Kidney tubule cell (primary cell): ENCODE measurements around the gene ABCA7.

Source experiments
- DNase-seq: peaks from one replicate; pipeline ENCODE4 v3.0.0-alpha.2; 2018; ENCODE audit warnings: low spot score

Gene ABCA7

GRCh38 chr19:1088416-1089010, 48.6 kb downstream of the ABCA7 start:
- DNase-seq: no peak

GRCh38 chr19:1089126-1089771, 49.3 kb downstream of the ABCA7 start:
- DNase-seq: no peak

GRCh38 chr19:1089891-1090290, 50.0 kb downstream of the ABCA7 start:
- no peak for DNase-seq

DNA sequence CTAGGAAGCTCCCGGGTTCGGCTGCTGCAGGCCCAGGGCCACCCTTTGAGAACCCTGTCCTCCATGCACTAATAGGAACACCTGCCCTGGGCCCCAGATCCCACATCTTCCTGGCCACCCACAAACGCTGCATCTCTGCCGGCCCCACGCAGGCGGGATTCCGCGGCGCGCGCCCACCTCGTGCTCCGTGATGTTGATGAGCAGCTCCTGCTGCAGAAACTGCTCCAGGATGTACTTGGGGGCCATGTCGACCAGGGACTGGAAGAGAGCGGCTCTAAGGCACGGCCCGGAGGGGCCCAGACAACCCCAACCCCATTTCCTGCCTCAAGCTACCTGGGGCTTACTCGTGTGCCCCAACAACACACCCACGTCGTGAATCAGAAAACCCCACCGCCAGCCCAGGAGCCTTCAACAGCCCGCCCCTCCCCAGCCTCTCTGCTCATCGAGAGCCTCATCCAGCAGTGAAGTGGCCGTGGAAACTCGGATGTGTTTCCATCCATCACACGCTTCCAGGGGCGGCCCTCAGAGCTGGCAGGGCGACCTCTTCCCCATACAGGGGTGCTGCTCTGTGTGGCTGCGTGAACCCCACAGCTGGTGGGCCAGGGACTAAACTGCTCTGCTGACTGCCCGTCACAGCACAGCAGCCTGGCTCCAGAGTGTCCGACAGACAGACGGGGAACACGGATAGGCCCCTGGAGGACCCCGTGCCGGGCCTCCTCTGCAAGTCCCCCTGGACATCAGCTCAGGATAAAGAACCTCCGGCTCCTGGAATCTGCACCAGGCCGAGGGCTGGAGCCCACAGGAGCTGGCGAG, 51.0 kb downstream of the ABCA7 start:
- DNase-seq: no peak

- no peak for DNase-seq
Measured at GRCh38 chr19:1091544-1092175, 51.8 kb downstream of the ABCA7 start.

GRCh38 chr19:1093330-1093729, 53.4 kb downstream of the ABCA7 start:
- no peak for DNase-seq

DNA sequence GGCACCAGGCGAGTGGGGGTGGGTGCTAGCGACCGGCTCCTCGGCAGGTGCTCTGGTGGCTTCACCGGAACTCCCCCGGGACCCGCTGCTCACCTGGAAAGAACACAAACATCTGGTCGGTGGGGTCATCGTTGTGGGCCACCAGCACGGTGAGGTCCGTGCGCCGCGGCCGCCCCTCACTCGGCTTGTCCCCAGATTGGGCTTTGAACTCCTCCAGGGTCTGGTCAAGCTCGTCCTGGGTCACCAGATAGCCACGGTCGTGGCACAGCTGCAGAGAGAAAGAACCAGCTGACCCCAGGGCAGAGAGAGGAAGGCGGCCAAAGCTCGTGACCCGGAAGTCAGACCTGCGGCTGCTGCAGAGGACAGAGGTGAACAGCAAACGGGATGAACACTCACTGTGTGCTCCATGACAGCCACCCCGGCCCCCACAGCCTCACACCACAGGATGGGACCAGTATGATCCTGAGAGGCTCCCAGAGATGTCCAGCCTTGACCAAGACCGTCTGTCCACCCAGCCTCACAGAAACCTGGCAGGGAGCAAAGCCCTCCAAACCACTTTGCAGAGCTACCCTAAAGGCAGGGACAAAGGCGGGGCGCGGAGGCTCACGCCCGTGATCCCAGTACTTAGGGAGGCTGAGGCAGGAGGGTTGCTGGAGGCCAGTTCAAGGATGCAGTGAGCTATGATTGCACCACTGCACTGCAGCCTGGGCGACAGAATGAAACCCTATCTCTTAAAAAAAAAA, 54.1 kb downstream of the ABCA7 start:
- no peak for DNase-seq

DNA sequence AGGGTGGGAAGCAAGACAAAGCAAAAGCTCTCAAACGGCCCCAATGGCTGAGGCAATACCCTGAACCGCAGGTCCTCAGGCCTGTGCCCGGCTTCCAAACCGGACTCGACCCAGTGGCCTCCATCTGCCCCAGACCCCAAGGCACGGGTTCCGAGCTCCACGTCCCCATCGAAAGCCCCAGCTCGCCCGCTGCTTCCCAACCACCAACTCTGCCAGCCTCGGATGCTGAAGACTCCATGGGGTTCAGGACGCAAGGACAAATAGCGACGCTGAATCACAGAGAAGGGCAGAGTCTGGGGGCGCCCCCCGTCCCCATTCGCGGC, 54.7 kb downstream of the ABCA7 start:
- DNase-seq: no peak

GRCh38 chr19:1094978-1095701, 55.2 kb downstream of the ABCA7 start, which contains the start of gene POLR2E:
Gene POLR2E, minus strand, starts transcription at chr19:1095375. Its CDS starts 60 bp downstream, at chr19:1095315.
- DNase-seq: peak; percentile 98

DNA sequence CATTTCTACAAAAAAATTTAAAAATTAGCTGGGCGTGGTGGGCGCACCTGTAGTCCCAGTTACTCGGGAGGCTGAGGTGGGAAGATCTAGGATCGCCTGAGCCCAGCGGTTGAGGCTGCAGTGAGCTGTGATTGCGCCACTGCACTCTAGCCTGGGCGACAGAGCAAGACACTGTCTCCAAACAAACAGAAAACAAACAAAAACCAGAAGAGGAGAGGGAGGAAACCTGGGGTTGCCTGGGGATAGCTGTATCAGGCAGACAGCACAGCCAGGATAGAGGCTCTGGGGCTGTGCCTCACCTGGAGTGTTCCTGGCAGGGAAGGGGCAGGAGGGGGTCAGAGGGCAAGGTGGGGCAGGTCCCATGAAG, 57.9 kb downstream of the ABCA7 start:
- no peak for DNase-seq

- DNase-seq: no peak
Measured at GRCh38 chr19:1098177-1099051, 58.5 kb downstream of the ABCA7 start.

DNA sequence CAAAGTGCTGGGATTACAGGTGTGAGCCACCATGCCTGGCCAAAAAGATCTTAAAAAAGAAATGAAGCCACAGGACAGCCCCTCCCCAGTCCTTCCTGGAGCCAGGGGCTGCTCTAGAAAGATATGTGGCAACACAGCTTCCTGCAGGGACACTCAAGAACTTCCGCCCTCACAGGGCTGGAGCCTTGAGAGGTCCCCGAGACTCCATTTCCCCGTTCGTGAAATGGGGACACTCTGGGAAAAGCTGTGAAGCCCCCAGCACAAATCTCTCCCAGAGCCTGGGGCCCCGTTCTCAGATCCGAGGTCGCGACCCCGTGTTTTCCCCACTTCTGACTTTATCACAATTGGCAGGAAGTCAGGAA, 61.4 kb downstream of the ABCA7 start:
- DNase-seq: no peak

DNA sequence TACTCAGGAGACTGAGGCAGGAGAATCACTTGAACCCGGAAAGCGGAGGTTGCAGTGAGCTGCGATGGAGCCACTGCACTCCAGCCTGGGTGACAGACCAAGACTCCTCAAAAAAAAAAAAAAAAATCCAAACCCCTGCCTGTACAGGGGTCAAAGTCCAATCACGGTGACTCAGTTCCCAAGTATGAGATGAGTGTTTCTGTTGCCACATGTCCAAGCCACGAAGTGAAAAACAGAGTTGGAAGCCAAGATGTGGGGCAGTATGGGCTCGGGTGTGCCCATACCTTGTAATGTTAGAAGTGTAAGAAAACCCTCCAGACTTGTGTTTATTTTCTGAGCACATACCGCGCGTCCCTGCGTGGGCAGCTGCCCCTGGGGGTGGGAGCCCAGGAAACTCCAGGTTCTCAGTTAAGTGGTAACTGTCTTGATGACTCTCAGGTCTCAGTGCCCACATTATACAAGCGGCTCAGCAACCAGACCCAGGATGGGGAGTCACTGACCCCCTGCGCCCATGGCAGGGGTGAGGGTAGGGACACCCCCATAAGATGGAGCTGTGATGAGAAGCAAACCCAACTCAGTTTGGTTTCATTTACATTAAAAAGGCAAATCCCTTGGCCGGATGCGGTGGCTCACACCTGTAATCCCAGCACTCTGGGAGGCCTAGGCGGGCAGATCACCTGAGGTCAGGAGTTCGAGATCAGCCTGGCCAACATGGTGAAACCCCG, 62.7 kb downstream of the ABCA7 start:
- DNase-seq: peak; percentile 99

DNA sequence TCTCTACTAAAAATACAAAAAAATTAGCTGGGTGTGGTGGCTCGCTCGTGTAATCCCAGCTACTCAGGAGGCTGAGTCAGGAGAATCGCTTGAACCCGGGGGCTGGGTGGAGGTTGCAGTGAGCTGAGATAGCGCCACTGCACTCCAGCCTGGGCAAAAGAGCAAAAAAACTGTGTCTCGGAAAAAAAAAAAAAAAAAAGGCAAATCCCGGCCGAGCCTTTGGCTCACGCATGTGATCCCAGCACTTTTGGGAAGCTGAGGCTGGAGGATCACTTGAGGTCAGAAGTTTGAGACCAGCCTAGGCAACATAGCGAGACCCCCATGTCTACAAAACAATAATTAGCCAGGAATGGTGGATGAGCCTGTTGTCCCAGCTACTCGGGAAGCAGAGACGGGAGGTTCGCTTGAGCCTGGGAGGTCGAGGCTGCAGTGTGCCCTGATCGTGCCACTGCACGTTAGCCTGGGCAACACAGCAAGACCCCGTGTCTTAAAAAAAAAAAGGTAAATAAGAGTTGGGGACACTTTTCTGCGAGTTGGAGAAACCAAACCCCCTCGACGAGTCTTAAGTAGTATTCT, 63.3 kb downstream of the ABCA7 start:
- peak; percentile 47 for DNase-seq

- DNase-seq: peak; percentile 99
Measured at GRCh38 chr19:1103708-1104310, 63.9 kb downstream of the ABCA7 start, which contains the start of gene GPX4. Gene GPX4, plus strand, starts transcription at chr19:1103994. Its CDS starts 50 bp downstream, at chr19:1104044.

DNA sequence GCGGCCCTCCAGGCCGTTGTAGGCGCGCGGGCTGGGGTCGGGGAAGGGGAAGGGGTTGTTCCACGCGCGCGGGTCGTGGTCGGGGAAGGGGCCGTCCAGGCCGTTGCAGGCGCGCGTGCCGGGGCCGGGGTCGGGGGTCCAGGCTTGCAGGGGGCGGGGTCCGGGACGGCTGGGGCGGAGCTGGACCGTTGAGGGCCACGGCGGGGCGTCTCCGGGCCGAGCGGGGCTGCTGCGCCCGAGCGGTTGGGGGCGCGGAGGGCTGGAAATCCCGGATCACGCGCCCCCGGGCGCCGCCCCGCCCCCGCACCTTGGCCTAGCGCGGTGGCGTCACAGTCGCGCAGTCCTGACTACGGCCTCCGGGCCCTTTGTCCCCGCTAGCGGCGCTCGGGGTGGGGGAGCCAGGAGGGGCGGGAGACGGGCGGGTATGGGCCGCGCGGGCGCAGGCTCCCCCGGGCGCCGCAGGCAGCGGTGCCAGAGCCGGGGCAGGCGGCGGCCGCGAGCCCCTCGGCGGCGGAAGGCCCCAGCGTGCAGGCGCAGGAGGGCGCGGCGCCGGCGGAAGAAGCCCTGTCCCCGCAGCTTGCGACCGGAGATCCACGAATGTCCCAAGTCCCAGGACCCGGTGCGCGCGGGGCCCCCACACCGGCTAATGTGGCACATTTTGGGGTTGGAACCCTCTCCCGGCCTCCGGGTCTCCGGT, 64.6 kb downstream of the ABCA7 start:
- DNase-seq: peak; percentile 80

DNA sequence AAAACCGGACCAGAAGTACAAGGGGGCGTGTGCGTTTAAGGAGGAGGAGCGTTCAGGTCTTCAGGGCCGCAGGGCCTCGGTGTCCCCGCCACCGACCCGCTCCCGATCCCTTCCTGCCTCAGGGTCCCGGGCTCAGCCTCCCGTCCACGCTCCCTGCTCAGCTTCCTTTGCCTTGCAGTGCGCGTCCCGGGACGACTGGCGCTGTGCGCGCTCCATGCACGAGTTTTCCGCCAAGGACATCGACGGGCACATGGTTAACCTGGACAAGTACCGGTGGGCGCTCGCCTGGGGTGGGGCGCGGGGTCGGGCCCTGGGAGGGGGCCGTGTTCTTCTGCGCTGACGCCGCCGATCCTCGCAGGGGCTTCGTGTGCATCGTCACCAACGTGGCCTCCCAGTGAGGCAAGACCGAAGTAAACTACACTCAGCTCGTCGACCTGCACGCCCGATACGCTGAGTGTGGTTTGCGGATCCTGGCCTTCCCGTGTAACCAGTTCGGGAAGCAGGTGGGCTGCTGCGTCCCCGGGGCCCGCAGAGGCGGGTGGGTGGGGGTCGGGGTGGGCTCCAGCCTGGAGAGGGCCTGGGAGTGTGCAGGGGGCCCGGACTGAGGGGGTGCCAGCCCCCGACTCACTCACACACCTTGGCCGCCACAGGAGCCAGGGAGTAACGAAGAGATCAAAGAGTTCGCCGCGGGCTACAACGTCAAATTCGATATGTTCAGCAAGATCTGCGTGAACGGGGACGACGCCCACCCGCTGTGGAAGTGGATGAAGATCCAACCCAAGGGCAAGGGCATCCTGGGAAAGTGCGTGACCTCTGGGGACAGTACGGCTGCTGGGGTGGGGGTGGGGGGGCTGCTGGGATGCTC, 65.3 kb downstream of the ABCA7 start:
- peak; percentile 60 for DNase-seq
